HepG2 (cell line): ENCODE measurements around the gene STARD10. TPM values are rescaled to one million over a fixed set of nuclear protein-coding genes. Genes with fewer than 3 reads are reported as not detected.

ENCODE experiments used
- ARNT2 ChIP-seq: sonication (generic); formaldehyde crosslinking; IDR thresholded peaks from 2 replicates; pipeline ENCODE4 v1.8.0; 2022; ENCODE audit warnings: mild to moderate bottlenecking, low read depth, missing genetic modification reagents, moderate library complexity
- ARNTL ChIP-seq: sonication (generic); formaldehyde crosslinking; IDR thresholded peaks from 2 replicates; pipeline ENCODE4 v1.4.0; 2020; ENCODE audit warnings: mild to moderate bottlenecking, missing genetic modification reagents
- HINFP ChIP-seq: sonication (generic); formaldehyde crosslinking; IDR thresholded peaks from 2 replicates; pipeline ENCODE4 v1.4.0; 2020; ENCODE audit warnings: low read depth, mild to moderate bottlenecking, missing genetic modification reagents
- HNF1A ChIP-seq, 2 experiments: sonication (generic) in 1 of 2; formaldehyde crosslinking in 1 of 2; IDR thresholded peaks; 2 replicates each; pipeline versions ENCODE4 v1.4.0 to v1.6.1; 2016 to 2020; ENCODE audit warnings: borderline replicate concordance in 1 of 2, low read depth in 1 of 2, mild to moderate bottlenecking in 1 of 2, missing genetic modification reagents in 1 of 2
- MED1 ChIP-seq: sonication (generic); formaldehyde crosslinking; IDR thresholded peaks from 2 replicates; pipeline ENCODE4 v1.4.0; 2020; ENCODE audit warnings: missing genetic modification reagents
- NONO ChIP-seq, 2 experiments: fragments of 450-650 bp in 1 of 2; sonication (generic) in 1 of 2; formaldehyde crosslinking in 1 of 2; IDR thresholded peaks in 1 of 2; conservative IDR thresholded peaks in 1 of 2; 2 replicates each; pipeline versions ENCODE4 v1.6.1 to v1.8.0; 2017 to 2022; ENCODE audit warnings: mild to moderate bottlenecking in 1 of 2, missing genetic modification reagents in 1 of 2, moderate library complexity in 1 of 2
- PCBP1 ChIP-seq: fragments of 200-400 bp; formaldehyde crosslinking; IDR thresholded peaks from 2 replicates; pipeline ENCODE4 v1.6.1; 2017; ENCODE audit warnings: mild to moderate bottlenecking, low read depth, low read length, borderline replicate concordance
- SMAD3 ChIP-seq: sonication (generic); formaldehyde crosslinking; IDR thresholded peaks from 2 replicates; pipeline ENCODE4 v1.4.0; 2020; ENCODE audit warnings: missing genetic modification reagents
- THAP7 ChIP-seq: sonication (generic); formaldehyde crosslinking; IDR thresholded peaks from 2 replicates; pipeline ENCODE4 v1.8.1; 2023; ENCODE audit warnings: mild to moderate bottlenecking, missing genetic modification reagents
- ZFP36L1 ChIP-seq: sonication (generic); formaldehyde crosslinking; IDR thresholded peaks from 2 replicates; pipeline ENCODE4 v1.8.0; 2022; ENCODE audit warnings: mild to moderate bottlenecking, missing genetic modification reagents, moderate library complexity
- ZFY ChIP-seq: sonication (generic); formaldehyde crosslinking; IDR thresholded peaks from 2 replicates; pipeline ENCODE4 v1.4.0; 2020; ENCODE audit warnings: missing genetic modification reagents
- ZNF101 ChIP-seq: sonication (generic); formaldehyde crosslinking; IDR thresholded peaks from 2 replicates; pipeline ENCODE4 v1.4.0; 2020; ENCODE audit warnings: mild to moderate bottlenecking, low read depth, missing genetic modification reagents, borderline replicate concordance
- ZNF546 ChIP-seq: sonication (generic); formaldehyde crosslinking; conservative IDR thresholded peaks from 2 replicates; pipeline ENCODE4 v1.8.1; 2023; ENCODE audit warnings: mild to moderate bottlenecking, missing genetic modification reagents
- ZNF720 ChIP-seq: sonication (generic); formaldehyde crosslinking; IDR thresholded peaks from 2 replicates; pipeline ENCODE4 v1.4.0; 2020; ENCODE audit warnings: missing genetic modification reagents
- polyA plus RNA-seq, 8 experiments: library from polyadenylated mRNA; depleted of rRNA in 3 of 8; stranded (reverse) in 7 of 8; unstranded in 1 of 8; fragments of >200 nt; fragmentation: Illumina TruSeq in 4 of 8; extraction: Trizol in 4 of 8; gene quantifications; 2 replicates each; pipeline versions ENCODE4 v1.2.1 to v1.2.3, GENCODE V29; 2011 to 2016; ENCODE audit warnings: low read depth in 4 of 8, missing spikeins in 1 of 8, mixed read lengths in 1 of 8; ENCODE audit not compliant: insufficient read depth in 1 of 8
- total RNA-seq, 5 experiments: library from RNA; depleted of rRNA; stranded (reverse); fragments of >200 nt; fragmentation: Illumina TruSeq; extraction: Trizol; gene quantifications; 2 replicates each; pipeline ENCODE4 v1.2.3, GENCODE V29; 2016; ENCODE audit warnings: low read depth in 1 of 5
- TF ChIP-seq, protein P1 (sequence below): sonication (generic); formaldehyde crosslinking; IDR thresholded peaks from 2 replicates; pipeline ENCODE4 v1.8.1; 2023; ENCODE audit warnings: mild to moderate bottlenecking, missing genetic modification reagents
- TF ChIP-seq, protein P2 (sequence below): sonication (generic); formaldehyde crosslinking; IDR thresholded peaks from 2 replicates; pipeline ENCODE4 v1.4.0; 2020; ENCODE audit warnings: low read depth, mild to moderate bottlenecking, missing genetic modification reagents

The STARD10 gene
- total and polyA plus RNA-seq, 2 of the 13 experiments (the other 11 are each of a cell fraction or from before 2014, with no cell fraction given): 260 to 341 TPM

DNA sequence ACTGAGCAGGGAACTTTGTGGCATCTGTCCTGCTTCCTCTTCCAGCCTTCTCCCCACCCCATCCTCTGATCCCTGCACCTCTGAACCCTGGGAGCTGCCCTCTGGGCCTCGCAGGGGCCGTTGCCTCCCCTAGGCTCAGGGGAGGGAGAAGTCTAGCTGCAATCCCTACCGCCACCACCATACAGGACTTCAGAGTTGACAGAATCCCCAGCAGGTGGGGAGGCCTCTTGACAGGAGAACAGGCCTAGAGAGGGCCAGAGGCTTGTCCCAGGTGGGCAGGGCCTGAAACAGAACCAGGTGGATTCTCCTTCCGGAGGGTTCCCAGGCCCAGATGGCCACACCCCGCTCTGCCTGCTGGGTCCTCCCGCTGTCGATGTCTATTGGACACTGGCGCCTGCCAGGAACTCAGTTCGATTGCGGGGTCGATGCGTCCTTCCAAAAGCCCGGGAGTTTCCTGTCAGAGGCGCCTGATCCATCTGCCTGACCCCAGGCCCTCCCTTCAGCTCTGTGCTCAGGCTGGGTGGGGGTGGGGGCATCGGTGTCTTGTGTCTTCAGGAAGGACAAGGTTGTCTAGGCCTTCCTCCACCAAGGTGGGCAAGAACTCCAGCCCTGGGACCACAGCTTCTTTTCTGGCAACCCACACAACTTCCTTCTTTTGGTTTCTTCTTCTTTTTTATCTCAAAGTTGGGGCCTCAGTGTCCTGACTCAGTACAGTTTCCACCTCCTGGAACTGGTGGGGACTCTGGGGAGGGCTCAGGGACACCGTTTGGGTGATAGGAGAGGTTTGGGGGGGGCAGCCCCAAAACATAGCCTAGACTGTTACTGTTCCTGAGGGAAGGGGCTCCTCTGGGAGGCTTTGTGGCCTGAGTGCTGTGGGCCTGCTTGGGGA lies 6.4 kb downstream of the STARD10 start (continued):
- TF ChIP-seq HNF1A (IDR thresholded peaks at IDR 0.05; ENCODE audit: low read depth): no peak
- peak; percentile 63; the same call in 1 of the 2 replicates for TF ChIP-seq HNF1A (CRISPR knock-in tag; IDR thresholded peaks at IDR 0.05; ENCODE audit: borderline replicate concordance)
- TF ChIP-seq ZFP36L1 (CRISPR knock-in tag): no peak; the same call in 1 of the 2 replicates
- no peak for TF ChIP-seq ZNF720
- TF ChIP-seq ZNF546: no peak
- TF ChIP-seq MED1 (CRISPR knock-in tag): peak; percentile 48; the same call in 1 of the 2 replicates
- TF ChIP-seq THAP7 (CRISPR knock-in tag): 0 out of 2 replicates have a peak, but pooled peaks have one; percentile 31
- TF ChIP-seq, protein P1, sequence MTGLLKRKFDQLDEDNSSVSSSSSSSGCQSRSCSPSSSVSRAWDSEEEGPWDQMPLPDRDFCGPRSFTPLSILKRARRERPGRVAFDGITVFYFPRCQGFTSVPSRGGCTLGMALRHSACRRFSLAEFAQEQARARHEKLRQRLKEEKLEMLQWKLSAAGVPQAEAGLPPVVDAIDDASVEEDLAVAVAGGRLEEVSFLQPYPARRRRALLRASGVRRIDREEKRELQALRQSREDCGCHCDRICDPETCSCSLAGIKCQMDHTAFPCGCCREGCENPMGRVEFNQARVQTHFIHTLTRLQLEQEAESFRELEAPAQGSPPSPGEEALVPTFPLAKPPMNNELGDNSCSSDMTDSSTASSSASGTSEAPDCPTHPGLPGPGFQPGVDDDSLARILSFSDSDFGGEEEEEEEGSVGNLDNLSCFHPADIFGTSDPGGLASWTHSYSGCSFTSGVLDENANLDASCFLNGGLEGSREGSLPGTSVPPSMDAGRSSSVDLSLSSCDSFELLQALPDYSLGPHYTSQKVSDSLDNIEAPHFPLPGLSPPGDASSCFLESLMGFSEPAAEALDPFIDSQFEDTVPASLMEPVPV (CRISPR knock-in tag): peak; percentile 27; the same call in 1 of the 2 replicates
- TF ChIP-seq ZNF101 (CRISPR knock-in tag): 0 out of 2 replicates have a peak, but pooled peaks have one; percentile 56
- peak; percentile 89 for TF ChIP-seq ZFY (CRISPR knock-in tag)
- TF ChIP-seq ARNT2: no peak
- TF ChIP-seq ARNTL (CRISPR knock-in tag): peak; percentile 82
- peak; percentile 77 for TF ChIP-seq HINFP (CRISPR knock-in tag)
- TF ChIP-seq, protein P2, sequence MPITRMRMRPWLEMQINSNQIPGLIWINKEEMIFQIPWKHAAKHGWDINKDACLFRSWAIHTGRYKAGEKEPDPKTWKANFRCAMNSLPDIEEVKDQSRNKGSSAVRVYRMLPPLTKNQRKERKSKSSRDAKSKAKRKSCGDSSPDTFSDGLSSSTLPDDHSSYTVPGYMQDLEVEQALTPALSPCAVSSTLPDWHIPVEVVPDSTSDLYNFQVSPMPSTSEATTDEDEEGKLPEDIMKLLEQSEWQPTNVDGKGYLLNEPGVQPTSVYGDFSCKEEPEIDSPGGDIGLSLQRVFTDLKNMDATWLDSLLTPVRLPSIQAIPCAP (CRISPR knock-in tag): 0 out of 2 replicates have a peak, but pooled peaks have one; percentile 34
- peak; percentile 70; the same call in 1 of the 2 replicates for TF ChIP-seq PCBP1
- TF ChIP-seq NONO (IDR thresholded peaks at IDR 0.05): no peak
- TF ChIP-seq NONO (CRISPR knock-in tag; conservative IDR thresholded peaks at IDR 0.05): peak; percentile 61
- TF ChIP-seq SMAD3 (CRISPR knock-in tag): no peak
